HCT116 (cell line): Measurements from ENCODE around the gene DSPP. TPM values are rescaled to one million over a fixed set of nuclear protein-coding genes. Genes with fewer than 3 reads are reported as not detected.

Experiments
- ATAC-seq: fragments of 200-7000 bp; cut with Tn5 transposase; 2 replicates; pipeline ENCODE4 v1.9.1; 2020; ENCODE audit warnings: mild to moderate bottlenecking, moderate library complexity
- BruUV-seq: library from RNA; stranded (reverse); fragments of 400-500 nt; replicated peaks from 2 replicates; lab custom pipeline; 2021; lab: Mats Ljungman, UMichigan
- CTCF ChIA-PET: fragments of 300-600 bp; sonication (Branson Sonifier 250); formaldehyde crosslinking; loops from one replicate; lab custom pipeline; 2021; ENCODE audit warnings: antibody characterized with exemption; lab: Charles Lee
- POLR2A ChIA-PET: fragments of 300-600, 350-600 bp; sonication (Branson Sonifier 250); formaldehyde crosslinking; loops from one replicate; lab custom pipeline; 2021; ENCODE audit warnings: antibody characterized with exemption; lab: Charles Lee
- RAD21 ChIA-PET, 2 experiments: fragments of 300-600 bp; sonication (Branson Sonifier 250); formaldehyde crosslinking; loops; one replicate each; lab custom pipeline; 2023; ENCODE audit warnings: low total read pairs in 2 of 2; ENCODE audit not compliant: uncharacterized antibody in 2 of 2, unreplicated experiment in 2 of 2, low non-redundant PET in 1 of 2; lab: Charles Lee
- DNase-seq: peaks from one replicate; pipeline ENCODE4 v3.0.0-alpha.2; 2010; ENCODE audit warnings: low read depth, low spot score
- H2AFZ ChIP-seq: fragments of 200-600 bp; shearing (Covaris generic), sonication (generic); 2 replicates; pipeline ENCODE4 v1.6.1; 2017; ENCODE audit warnings: low read depth, mixed run types, mixed read lengths, antibody characterized with exemption, low read length; ENCODE audit not compliant: poor library complexity, severe bottlenecking
- H3K27ac ChIP-seq: 2 replicates; pipeline ENCODE4 v1.5.1; 2012; ENCODE audit warnings: low read depth, low read length
- H3K27me3 ChIP-seq: fragments of 200-600 bp; sonication (generic); 2 replicates; pipeline ENCODE4 v1.6.1; 2016; ENCODE audit warnings: mixed run types, low read length, mixed read lengths; ENCODE audit not compliant: insufficient read depth
- H3K36me3 ChIP-seq, 2 experiments: fragments of 200-500 bp in 1 of 2; fragments of 200-600 bp in 1 of 2; sonication (Bioruptor generic) in 1 of 2; sonication (generic) in 1 of 2; 2 replicates each; pipeline versions ENCODE4 v1.5.1 to v1.6.1; 2014 to 2016; ENCODE audit warnings: low read length in 2 of 2, inconsistent platforms in 1 of 2, mixed read lengths in 1 of 2, mixed run types in 1 of 2; ENCODE audit not compliant: insufficient read depth in 2 of 2, control insufficient read depth in 1 of 2
- H3K4me1 ChIP-seq, 2 experiments: fragments of 200-600 bp in 1 of 2; sonication (generic) in 1 of 2; 2 replicates each; pipeline versions ENCODE4 v1.5.1 to v1.6.1; 2012 to 2017; ENCODE audit warnings: low read length in 2 of 2, inconsistent platforms in 1 of 2, mild to moderate bottlenecking in 1 of 2, mixed read lengths in 1 of 2, mixed run types in 1 of 2, moderate library complexity in 1 of 2; ENCODE audit not compliant: insufficient read depth in 2 of 2, control insufficient read depth in 1 of 2
- H3K4me2 ChIP-seq: fragments of 200-600 bp; sonication (generic); 2 replicates; pipeline ENCODE4 v1.6.1; 2017; ENCODE audit warnings: mixed run types, low read length, mixed read lengths
- H3K4me3 ChIP-seq, 2 experiments: fragments of 200-600 bp in 1 of 2; sonication (generic) in 1 of 2; replicated peaks in 1 of 2; 2 replicates each; pipeline ENCODE4 v1.5.1; 2011 to 2016; ENCODE audit warnings: low read length in 2 of 2, control low read depth in 1 of 2, low read depth in 1 of 2, mild to moderate bottlenecking in 1 of 2, mixed read lengths in 1 of 2, mixed run types in 1 of 2
- H3K79me2 ChIP-seq: fragments of 200-600 bp; sonication (generic); 2 replicates; pipeline ENCODE4 v1.6.1; 2017; ENCODE audit warnings: mild to moderate bottlenecking, mixed run types, low read length, moderate library complexity, mixed read lengths; ENCODE audit not compliant: insufficient read depth
- H3K9ac ChIP-seq: fragments of 200-600 bp; sonication (generic); 2 replicates; pipeline ENCODE4 v1.6.1; 2016; ENCODE audit warnings: low read length, mixed read lengths
- H3K9me2 ChIP-seq: fragments of 200-600 bp; sonication (generic), shearing (Covaris generic); 2 replicates; pipeline ENCODE4 v1.6.1; 2017; ENCODE audit warnings: mixed run types, mild to moderate bottlenecking, moderate library complexity; ENCODE audit not compliant: insufficient read depth
- H3K9me3 ChIP-seq, 2 experiments: fragments of 200-500 bp in 1 of 2; fragments of 200-600 bp in 1 of 2; sonication (Bioruptor generic) in 1 of 2; sonication (generic) in 1 of 2; 2 replicates each; pipeline ENCODE4 v1.6.1; 2014 to 2017; ENCODE audit warnings: low read length in 2 of 2, mixed read lengths in 2 of 2, inconsistent platforms in 1 of 2, low read depth in 1 of 2, mild to moderate bottlenecking in 1 of 2, mixed run types in 1 of 2, moderate library complexity in 1 of 2; ENCODE audit not compliant: control insufficient read depth in 1 of 2, insufficient read depth in 1 of 2
- H4K20me1 ChIP-seq: fragments of 200-600 bp; sonication (generic), shearing (Covaris generic); 2 replicates; pipeline ENCODE4 v1.6.1; 2017; ENCODE audit warnings: mixed run types, mild to moderate bottlenecking, moderate library complexity; ENCODE audit not compliant: insufficient read depth
- ATF3 ChIP-seq: IDR thresholded peaks from 2 replicates; pipeline ENCODE4 v1.6.1; 2012
- CBX3 ChIP-seq: IDR thresholded peaks from 2 replicates; pipeline ENCODE4 v1.6.1; 2012; ENCODE audit warnings: low read depth
- EGR1 ChIP-seq: IDR thresholded peaks from 2 replicates; pipeline ENCODE4 v1.6.1; 2012; ENCODE audit warnings: low read depth
- SIN3A ChIP-seq: IDR thresholded peaks from 2 replicates; pipeline ENCODE4 v1.6.1; 2012; ENCODE audit warnings: low read depth
- SRF ChIP-seq: IDR thresholded peaks from 2 replicates; pipeline ENCODE4 v1.6.1; 2012; ENCODE audit warnings: low read depth
- ZBTB33 ChIP-seq: IDR thresholded peaks from 2 replicates; pipeline ENCODE4 v1.6.1; 2011; ENCODE audit warnings: mild to moderate bottlenecking, low read length, moderate library complexity; ENCODE audit not compliant: insufficient replicate concordance; ENCODE audit errors: extremely low read depth
- ZFX ChIP-seq: fragments of 450-650 bp; IDR thresholded peaks from 2 replicates; pipeline ENCODE4 v1.6.1; 2017
- intact Hi-C: fragments of 100-400 bp; cut with micrococcal nuclease; formaldehyde crosslinking; loops from 2 replicates; pipeline ENCODE4 v1.10.0; 2022
- total RNA-seq: library from RNA; stranded (reverse); gene quantifications from one replicate; pipeline ENCODE4 v1.2.1, GENCODE V29; 2021; ENCODE audit not compliant: unreplicated experiment
- TF ChIP-seq, protein P1 (sequence below), 3 experiments: fragments of 200-600 bp in 1 of 3; sonication (generic) in 1 of 3; IDR thresholded peaks in 2 of 3; conservative IDR thresholded peaks in 1 of 3; 2 replicates each; pipeline ENCODE4 v1.5.1; 2012 to 2017; ENCODE audit warnings: low read depth in 2 of 3, low read length in 2 of 3, antibody characterized with exemption in 1 of 3, borderline replicate concordance in 1 of 3, control low read depth in 1 of 3, mild to moderate bottlenecking in 1 of 3, mixed read lengths in 1 of 3, mixed run types in 1 of 3, moderate library complexity in 1 of 3; ENCODE audit not compliant: insufficient read depth in 1 of 3

The DSPP gene
- total RNA-seq, 1 experiment from 2014 or later, result not detected

GRCh38 chr4:87601361-87601760, 7.0 kb upstream of the DSPP start:
- Histone ChIP-seq H3K4me2 (no peak overlapping the region), H3K27ac (no peak overlapping the region), H2AFZ (no peak overlapping the region), H3K9ac (no peak overlapping the region), H3K27me3 (no peaks in the 10 kb centered on the region), H3K79me2 (no peaks in the 10 kb centered on the region), H3K36me3 (no peaks in the 10 kb centered on the region), H3K4me3 (no peak overlapping the region), H3K4me1 (no peaks in the 10 kb centered on the region), H4K20me1 (no peaks in the 10 kb centered on the region), H3K9me2 (no peaks in the 10 kb centered on the region), H3K9me3 (no peaks in the 10 kb centered on the region)
- ChIA-PET POLR2A (no interaction called here), CTCF (no interaction called here), RAD21 (no interaction called here)
- TF ChIP-seq ZBTB33, result no peak
- no peak for TF ChIP-seq CBX3
- TF ChIP-seq EGR1, result no peak
- no peak for TF ChIP-seq SIN3A
- TF ChIP-seq, protein P1, sequence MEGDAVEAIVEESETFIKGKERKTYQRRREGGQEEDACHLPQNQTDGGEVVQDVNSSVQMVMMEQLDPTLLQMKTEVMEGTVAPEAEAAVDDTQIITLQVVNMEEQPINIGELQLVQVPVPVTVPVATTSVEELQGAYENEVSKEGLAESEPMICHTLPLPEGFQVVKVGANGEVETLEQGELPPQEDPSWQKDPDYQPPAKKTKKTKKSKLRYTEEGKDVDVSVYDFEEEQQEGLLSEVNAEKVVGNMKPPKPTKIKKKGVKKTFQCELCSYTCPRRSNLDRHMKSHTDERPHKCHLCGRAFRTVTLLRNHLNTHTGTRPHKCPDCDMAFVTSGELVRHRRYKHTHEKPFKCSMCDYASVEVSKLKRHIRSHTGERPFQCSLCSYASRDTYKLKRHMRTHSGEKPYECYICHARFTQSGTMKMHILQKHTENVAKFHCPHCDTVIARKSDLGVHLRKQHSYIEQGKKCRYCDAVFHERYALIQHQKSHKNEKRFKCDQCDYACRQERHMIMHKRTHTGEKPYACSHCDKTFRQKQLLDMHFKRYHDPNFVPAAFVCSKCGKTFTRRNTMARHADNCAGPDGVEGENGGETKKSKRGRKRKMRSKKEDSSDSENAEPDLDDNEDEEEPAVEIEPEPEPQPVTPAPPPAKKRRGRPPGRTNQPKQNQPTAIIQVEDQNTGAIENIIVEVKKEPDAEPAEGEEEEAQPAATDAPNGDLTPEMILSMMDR (IDR thresholded peaks at IDR 0.05 in 2 of 3, conservative IDR thresholded peaks at IDR 0.05 in 1 of 3; ENCODE audit: borderline replicate concordance in 1 of 3, insufficient read depth in 1 of 3, low read depth in 2 of 3, low read length in 2 of 3), result no peak
- TF ChIP-seq ATF3, result no peak
- no peak for TF ChIP-seq SRF
- no peak for TF ChIP-seq ZFX
- DNase-seq (no peak), ATAC-seq (no peak)
- BruUV-seq, result no TSS peak
- intact Hi-C loops, result no loop called here
